ENCODE measurements around the gene DLL4. TPM values are rescaled to one million over a fixed set of nuclear protein-coding genes. Genes with fewer than 3 reads are reported as not detected.

The DLL4 gene
- total RNA-seq, 1 experiment from 2014 or later: 0.11 TPM

DNA sequence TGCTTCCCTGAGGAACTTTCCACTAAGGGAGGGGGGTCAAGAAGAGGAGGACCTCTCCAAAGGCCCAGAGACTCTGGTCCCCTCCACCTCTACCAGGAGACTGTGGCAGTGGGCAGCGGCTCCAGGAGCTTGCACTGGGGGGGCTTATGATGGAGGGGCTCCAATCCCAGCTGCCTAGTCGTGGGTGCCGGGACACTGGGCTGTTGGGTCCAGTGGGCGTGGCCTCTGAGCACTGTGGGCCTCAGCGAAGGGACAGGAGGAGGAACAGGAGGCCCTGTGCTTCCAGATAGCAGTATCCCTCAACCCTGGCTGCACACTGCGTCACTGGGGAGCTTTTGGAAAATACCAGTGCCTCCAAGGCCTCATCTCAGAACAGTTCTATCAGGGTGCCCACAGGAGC is 13.5 kb upstream of the DLL4 start:
- intact Hi-C loops (cut with micrococcal nuclease; ENCODE audit: unreplicated experiment): no loop called here
- no peaks in the 10 kb centered on the region for H3K4me1 ChIP-seq (ENCODE audit: insufficient read depth, low read length, poor library complexity, severe bottlenecking)
- H3K4me3 ChIP-seq (ENCODE audit: low read depth, low read length, poor library complexity, severe bottlenecking): no peak overlapping the region
- no peak for TF ChIP-seq EZH2 (IDR thresholded peaks at IDR 0.05; ENCODE audit: borderline replicate concordance, low read depth, low read length, poor library complexity, severe bottlenecking)
- TF ChIP-seq, protein P1, sequence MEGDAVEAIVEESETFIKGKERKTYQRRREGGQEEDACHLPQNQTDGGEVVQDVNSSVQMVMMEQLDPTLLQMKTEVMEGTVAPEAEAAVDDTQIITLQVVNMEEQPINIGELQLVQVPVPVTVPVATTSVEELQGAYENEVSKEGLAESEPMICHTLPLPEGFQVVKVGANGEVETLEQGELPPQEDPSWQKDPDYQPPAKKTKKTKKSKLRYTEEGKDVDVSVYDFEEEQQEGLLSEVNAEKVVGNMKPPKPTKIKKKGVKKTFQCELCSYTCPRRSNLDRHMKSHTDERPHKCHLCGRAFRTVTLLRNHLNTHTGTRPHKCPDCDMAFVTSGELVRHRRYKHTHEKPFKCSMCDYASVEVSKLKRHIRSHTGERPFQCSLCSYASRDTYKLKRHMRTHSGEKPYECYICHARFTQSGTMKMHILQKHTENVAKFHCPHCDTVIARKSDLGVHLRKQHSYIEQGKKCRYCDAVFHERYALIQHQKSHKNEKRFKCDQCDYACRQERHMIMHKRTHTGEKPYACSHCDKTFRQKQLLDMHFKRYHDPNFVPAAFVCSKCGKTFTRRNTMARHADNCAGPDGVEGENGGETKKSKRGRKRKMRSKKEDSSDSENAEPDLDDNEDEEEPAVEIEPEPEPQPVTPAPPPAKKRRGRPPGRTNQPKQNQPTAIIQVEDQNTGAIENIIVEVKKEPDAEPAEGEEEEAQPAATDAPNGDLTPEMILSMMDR (conservative IDR thresholded peaks at IDR 0.05; ENCODE audit: low read depth, low read length): no peak
- DNase-seq (ENCODE audit: low spot score): no peak
- no peaks in the 10 kb centered on the region for H3K36me3 ChIP-seq (ENCODE audit: insufficient read depth, low read length, poor library complexity, severe bottlenecking)
- no peak overlapping the region for H3K27ac ChIP-seq (ENCODE audit: low read depth, low read length, poor library complexity, severe bottlenecking)
- ChIA-PET CTCF (interaction anchor here (1.1 kb wide), 1 partner anchor 11 kb away, joined by 4 read pairs; no protein-coding TSS in a partner anchor), POLR2A (ENCODE audit: low non-redundant PET) (no interaction called here)
- no peaks in the 10 kb centered on the region for H3K27me3 ChIP-seq (replicated peaks; ENCODE audit: insufficient read depth, low read depth, low read length, poor library complexity)
- no peaks in the 10 kb centered on the region for H3K9me3 ChIP-seq (ENCODE audit: low read depth, low read length, poor library complexity, severe bottlenecking)
- no TSS peak for BruUV-seq (replicated peaks)

DNA sequence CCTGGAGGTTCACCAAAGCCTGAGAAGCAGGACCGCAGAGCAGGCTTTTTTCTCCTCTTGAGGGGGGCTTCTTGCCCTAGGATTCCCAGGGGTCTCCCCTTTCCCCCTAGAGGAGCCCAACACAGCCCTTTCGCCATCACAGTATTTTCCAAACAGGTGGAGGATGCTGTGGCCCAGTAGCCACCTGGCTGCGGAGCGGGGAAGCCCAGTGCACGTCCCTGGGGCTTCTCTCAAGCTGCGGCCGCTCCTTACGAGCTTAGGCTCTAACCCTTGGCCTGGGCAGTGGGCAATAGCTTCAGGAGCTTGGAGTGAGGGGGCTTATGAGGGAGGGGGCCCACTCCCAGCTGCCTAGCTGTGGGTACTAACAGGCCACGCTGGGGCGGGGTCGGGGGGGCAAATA is 11.6 kb upstream of the DLL4 start:
- no peaks in the 10 kb centered on the region for H3K9me3 ChIP-seq (ENCODE audit: low read depth, low read length, poor library complexity, severe bottlenecking)
- ChIA-PET CTCF (no interaction called here), POLR2A (ENCODE audit: low non-redundant PET) (no interaction called here)
- intact Hi-C loops (cut with micrococcal nuclease; ENCODE audit: unreplicated experiment): no loop called here
- no peak overlapping the region for H3K27ac ChIP-seq (ENCODE audit: low read depth, low read length, poor library complexity, severe bottlenecking)
- no peaks in the 10 kb centered on the region for H3K4me1 ChIP-seq (ENCODE audit: insufficient read depth, low read length, poor library complexity, severe bottlenecking)
- H3K36me3 ChIP-seq (ENCODE audit: insufficient read depth, low read length, poor library complexity, severe bottlenecking): no peaks in the 10 kb centered on the region
- no peaks in the 10 kb centered on the region for H3K27me3 ChIP-seq (replicated peaks; ENCODE audit: insufficient read depth, low read depth, low read length, poor library complexity)
- TF ChIP-seq EZH2 (IDR thresholded peaks at IDR 0.05; ENCODE audit: borderline replicate concordance, low read depth, low read length, poor library complexity, severe bottlenecking): no peak
- TF ChIP-seq, protein P1 (conservative IDR thresholded peaks at IDR 0.05; ENCODE audit: low read depth, low read length): no peak
- BruUV-seq (replicated peaks): no TSS peak
- H3K4me3 ChIP-seq (ENCODE audit: low read depth, low read length, poor library complexity, severe bottlenecking): no peak overlapping the region
- no peak for DNase-seq (ENCODE audit: low spot score)

DNA sequence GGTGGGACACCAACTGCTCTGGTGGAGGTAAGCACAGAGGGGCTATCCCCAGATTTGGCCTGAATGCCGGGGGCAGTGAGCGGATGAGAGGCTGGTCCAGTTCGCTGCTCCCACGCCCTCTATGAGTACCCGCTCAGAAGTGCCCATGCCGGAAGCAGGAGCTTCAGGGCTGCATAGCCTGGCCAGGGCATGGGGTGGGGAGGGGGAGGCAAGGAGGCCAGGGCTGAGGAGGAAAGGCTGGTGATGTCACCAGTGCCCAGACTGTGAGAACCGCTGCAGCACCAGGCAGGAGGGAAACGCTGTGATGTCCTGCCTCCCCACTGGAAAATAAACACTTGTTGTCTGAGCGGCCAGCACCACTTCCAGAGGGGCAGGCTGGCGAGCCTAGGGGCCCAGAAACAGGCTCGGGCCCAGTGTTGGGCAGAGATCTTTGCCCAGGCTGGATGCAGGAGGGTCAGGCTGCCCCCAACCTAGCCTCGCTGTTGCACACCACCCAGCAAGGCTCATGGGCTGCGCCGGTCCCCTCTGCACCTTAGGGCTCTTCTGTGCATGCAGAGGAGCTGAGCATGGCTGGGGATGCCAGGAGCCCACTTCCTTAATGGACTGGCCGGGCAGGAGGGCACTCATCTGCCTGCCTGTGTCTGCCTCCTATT is 10.9 kb upstream of the DLL4 start:
- H3K4me1 ChIP-seq (ENCODE audit: insufficient read depth, low read length, poor library complexity, severe bottlenecking): no peaks in the 10 kb centered on the region
- no TSS peak for BruUV-seq (replicated peaks)
- no peaks in the 10 kb centered on the region for H3K36me3 ChIP-seq (ENCODE audit: insufficient read depth, low read length, poor library complexity, severe bottlenecking)
- no peak for DNase-seq (ENCODE audit: low spot score)
- H3K4me3 ChIP-seq (ENCODE audit: low read depth, low read length, poor library complexity, severe bottlenecking): no peak overlapping the region
- intact Hi-C loops (cut with micrococcal nuclease; ENCODE audit: unreplicated experiment): no loop called here
- ChIA-PET CTCF (no interaction called here), POLR2A (ENCODE audit: low non-redundant PET) (no interaction called here)
- H3K27me3 ChIP-seq (replicated peaks; ENCODE audit: insufficient read depth, low read depth, low read length, poor library complexity): no peaks in the 10 kb centered on the region
- H3K9me3 ChIP-seq (ENCODE audit: low read depth, low read length, poor library complexity, severe bottlenecking): no peaks in the 10 kb centered on the region
- H3K27ac ChIP-seq (ENCODE audit: low read depth, low read length, poor library complexity, severe bottlenecking): no peak overlapping the region
- TF ChIP-seq, protein P1 (conservative IDR thresholded peaks at IDR 0.05; ENCODE audit: low read depth, low read length): no peak
- TF ChIP-seq EZH2 (IDR thresholded peaks at IDR 0.05; ENCODE audit: borderline replicate concordance, low read depth, low read length, poor library complexity, severe bottlenecking): no peak

All from A673 (cell line).